GM10266 (cell line): Measurements from ENCODE around the gene MACROD2.

ENCODE experiments used
- DNase-seq: peaks from one replicate; pipeline ENCODE4 v3.0.0; 2012; ENCODE audit errors: extremely low spot score
- CTCF ChIP-seq: IDR thresholded peaks from 2 replicates; pipeline ENCODE4 v1.5.1; 2012; ENCODE audit warnings: mild to moderate bottlenecking, low read depth; ENCODE audit not compliant: control insufficient read depth, insufficient read depth; ENCODE audit errors: missing control alignments

MACROD2 gene

DNA sequence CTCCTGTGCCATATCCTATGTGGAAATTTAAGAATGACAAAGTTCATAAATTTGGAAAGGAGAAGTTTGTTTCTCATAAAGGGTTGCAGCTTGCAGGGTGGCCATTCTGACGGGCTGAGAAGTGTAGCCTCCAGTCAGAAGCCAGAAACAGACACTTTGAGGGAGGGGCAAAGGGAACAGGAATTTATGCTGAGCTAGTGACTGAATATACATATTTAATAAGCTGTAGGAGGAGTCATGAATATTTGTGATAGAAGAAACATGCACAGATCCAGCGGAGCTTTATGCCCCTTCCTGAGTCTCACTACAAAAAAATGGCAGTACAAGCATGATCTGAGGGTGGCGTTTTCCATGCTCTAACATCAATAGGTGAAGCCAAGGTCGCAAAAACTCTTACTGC, 1779.6 kb downstream of the MACROD2 start:
- TF ChIP-seq CTCF: no peak
- no peak for DNase-seq

GRCh38 chr20:15776770-15777466, 1781.6 kb downstream of the MACROD2 start:
- DNase-seq: no peak
- no peak for TF ChIP-seq CTCF

GRCh38 chr20:15784020-15784419, 1788.7 kb downstream of the MACROD2 start:
- no peak for DNase-seq
- no peak for TF ChIP-seq CTCF

DNA sequence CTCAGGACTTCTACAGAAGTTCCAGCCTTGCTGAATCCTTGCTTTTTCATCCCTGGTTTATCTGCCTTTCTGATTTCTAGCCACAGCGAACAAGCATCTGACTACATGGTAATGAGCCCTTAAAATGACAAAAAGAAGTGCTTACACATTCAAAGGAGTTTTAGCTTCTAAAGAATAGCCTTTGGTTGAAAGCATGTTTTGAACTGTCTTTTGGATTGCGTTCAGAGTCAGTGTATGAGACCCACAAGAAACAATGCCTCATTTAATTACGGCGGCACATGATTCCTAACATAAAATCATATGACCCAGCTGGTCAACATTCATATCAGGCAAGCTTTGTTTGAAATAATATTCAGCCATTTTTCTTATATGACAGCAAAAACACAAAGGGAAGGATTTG, 1793.8 kb downstream of the MACROD2 start:
- TF ChIP-seq CTCF: no peak
- DNase-seq: no peak

DNA sequence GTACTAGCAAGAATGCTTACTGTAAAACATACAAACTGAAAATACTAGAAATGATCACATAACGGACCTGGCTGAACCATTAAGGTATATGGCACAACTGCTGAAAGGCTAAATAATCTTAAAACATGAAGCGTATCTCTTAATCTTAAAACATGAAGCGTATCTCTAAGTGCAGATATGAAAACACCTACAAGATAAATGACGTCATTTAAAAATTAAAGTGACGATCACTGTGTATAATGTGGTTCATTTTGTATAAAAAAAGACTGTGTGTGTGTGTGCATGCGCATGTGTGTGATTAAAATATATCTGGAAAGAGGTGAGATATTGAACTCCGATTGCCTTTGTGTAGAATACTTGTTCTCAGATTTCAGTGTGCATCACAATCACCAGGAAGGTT, 1797.5 kb downstream of the MACROD2 start:
- no peak for DNase-seq
- no peak for TF ChIP-seq CTCF

- no peak for DNase-seq
- TF ChIP-seq CTCF: no peak
Measured at GRCh38 chr20:15794409-15794808, 1799.1 kb downstream of the MACROD2 start.

GRCh38 chr20:15795305-15796019, 1800.1 kb downstream of the MACROD2 start:
- DNase-seq: no peak
- TF ChIP-seq CTCF: no peak
